Posterior cingulate gyrus (tissue), 11 donors: ENCODE results near the gene CCDC40.

Experiments used
- DNase-seq, 10 donors: peaks; one replicate each; pipeline versions ENCODE4 v3.0.0 to v3.0.0-alpha.2; 2020 to 2021; ENCODE audit warnings: mixed read lengths in 3 of 10
- intact Hi-C: fragments of 100-400 bp; cut with DNase I; formaldehyde crosslinking; loops from one replicate; pipeline ENCODE4 v1.15.1; 2023

Gene CCDC40

DNA sequence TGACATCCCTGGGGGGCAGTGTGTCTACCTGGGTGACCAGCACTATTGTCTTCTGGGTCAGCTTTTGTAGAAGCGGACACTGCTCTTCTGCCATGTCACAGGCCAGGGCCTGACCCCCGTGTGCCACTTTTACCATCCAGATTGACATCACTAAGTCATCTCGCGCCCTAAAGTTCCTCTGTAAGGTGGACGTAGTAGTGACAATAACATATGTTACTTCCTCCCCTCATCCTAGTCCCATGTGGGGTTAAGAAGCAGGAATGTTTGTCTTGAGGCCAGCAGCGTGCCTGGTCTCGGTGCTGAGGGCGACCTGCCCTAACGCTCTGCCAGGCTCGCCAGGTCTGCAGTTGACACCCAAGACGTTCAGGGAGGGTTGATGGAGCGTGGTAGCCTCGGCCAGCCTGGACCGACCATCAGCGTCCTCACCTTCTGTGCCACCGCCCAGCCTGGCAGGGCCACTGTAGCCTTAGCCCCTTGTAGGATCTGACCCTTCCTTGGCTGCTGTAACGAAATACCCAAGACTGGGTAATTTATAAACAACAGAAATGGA is 85.7 kb downstream of the CCDC40 start:
- peak in 1 of 10 donors; percentile 82 for DNase-seq

DNA sequence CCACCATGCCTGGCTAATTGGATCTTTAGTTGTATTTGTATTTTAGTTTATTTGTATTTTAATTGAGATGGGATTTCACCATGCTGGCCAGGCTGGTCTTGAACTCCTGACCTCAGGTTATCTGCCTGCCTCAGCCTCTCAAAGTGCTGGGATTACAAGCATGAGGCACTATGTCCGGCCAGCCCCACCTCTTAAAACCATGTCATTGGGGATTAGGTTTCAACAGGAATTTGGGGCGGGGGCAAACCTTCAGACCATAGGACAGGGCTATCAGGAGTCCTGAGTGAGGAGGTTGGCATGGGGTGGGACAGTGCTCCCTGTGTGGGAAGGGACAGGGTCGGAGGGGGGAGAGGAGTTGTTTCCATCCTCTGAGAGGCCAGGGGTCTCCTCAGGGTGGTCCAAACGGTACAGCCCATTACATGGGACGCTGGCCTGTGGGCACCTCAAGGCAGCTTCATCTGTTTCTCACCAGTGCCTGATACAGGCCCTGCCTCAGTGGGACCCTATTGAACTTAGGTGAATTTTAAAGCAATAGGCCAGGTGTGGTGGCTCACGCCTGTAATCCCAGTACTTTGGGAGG is 86.6 kb downstream of the CCDC40 start:
- intact Hi-C loops, result no loop called here
- DNase-seq, result peak in 1 of 10 donors; percentile 67

More for the DNA sequence above, 85.7 kb downstream of the CCDC40 start:
- intact Hi-C loops, result no loop called here

DNA sequence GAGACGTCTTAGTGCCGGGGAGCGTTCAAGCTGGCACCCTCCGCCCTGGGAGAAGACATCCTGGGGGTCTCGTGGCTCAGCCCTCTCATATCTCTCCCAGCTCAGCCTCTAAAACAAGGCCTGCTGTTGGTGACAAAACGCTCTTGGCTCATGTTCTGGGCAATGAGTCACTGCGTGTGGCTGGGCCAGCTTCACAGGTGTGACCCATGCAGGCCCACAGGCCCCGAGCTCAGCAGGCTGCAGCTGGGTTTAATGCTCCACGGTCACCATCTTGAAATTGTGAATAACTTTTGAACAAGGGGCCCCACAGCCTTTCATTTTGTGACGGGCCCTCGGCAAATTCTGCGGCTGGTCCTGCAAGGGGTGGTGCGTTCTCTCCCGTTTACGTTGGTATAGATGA is 87.3 kb downstream of the CCDC40 start:
- DNase-seq, result peak in 2 of 10 donors; percentile 49 to 78
- intact Hi-C loops, result no loop called here

DNA sequence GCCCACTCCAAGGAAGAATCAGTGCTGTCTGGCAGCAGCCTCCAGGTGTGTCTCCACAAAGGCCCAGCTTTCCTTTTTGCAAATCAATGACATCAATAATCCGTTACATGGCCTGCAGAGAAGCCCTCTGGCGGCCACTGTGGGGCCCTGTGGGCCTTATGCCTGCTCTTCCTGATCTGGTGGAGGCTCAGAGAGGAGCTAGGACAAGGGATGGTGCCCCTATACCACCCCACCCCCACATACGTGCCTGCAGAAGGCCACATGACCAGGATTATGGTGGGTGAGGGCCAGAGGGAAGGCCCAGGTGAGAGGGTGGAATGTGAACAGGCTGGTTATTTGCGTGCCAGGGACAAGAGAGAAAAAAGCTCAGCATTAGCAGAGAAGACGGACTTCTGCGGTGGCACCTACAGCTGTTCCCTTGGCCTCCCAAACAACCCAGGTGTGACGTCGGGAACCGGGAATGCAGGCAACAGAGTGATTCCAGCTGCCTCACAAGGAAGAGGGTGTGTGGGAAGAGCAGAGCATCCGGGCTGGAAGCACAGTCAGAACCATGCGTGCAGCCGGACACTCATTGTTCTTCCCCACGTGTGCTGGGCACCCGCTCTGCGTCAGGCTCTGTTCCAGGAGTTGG is 88.0 kb downstream of the CCDC40 start:
- DNase-seq, result peak in 2 of 10 donors; percentile 36 to 69
- intact Hi-C loops, result no loop called here

DNA sequence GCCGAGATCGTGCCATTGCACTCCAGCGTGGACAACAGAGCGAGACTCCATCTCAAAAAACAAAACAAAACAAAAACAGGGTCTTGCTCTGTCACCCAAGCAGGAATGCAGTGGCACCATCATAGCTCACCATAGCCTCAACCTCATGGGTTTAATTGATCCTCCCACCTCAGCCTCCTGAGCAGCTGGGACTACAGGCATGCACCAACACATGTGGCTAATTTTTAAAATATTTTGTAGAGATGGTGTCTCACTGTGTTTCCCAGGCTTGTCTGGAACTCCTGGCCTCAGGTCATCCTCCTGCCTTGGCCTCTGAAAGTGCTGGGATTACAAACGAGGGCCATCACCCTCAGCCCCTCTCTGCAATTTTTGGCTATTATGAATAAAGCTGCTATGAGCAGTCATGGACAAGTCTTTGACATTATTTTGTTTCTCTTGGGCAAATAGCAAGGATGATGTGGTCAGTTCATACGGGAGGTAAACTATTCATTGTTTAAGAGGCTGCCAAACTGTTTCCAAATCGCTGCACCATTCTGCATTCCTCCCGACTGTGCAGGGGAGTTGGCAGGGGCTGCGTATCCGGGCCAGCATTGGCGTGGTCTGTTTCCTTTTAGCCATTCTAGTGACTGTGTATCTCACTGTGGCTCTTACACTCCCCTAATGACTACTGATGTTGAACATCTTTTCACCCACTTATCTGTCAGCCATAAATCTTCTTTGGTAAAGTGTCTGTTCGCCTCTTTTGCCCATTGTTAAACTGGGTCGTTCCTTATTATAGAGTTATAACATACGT is 89.4 kb downstream of the CCDC40 start:
- peak in 1 of 10 donors; percentile 6 for DNase-seq
- intact Hi-C loops, result no loop called here

DNA sequence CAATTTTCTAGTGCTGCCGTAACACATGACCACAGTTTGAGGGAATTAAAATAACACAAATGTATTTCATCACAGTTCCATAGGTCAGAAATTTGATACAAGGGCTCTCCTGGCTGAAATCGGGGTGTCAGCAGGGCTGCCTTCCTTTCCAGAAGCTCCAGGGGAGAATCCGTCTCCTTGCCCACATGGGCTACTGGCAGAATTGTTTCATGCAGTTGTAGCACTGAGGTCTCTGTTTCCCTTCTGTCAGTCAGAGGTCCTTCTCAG is 89.9 kb downstream of the CCDC40 start:
- intact Hi-C loops, result no loop called here
- no peak for DNase-seq

DNA sequence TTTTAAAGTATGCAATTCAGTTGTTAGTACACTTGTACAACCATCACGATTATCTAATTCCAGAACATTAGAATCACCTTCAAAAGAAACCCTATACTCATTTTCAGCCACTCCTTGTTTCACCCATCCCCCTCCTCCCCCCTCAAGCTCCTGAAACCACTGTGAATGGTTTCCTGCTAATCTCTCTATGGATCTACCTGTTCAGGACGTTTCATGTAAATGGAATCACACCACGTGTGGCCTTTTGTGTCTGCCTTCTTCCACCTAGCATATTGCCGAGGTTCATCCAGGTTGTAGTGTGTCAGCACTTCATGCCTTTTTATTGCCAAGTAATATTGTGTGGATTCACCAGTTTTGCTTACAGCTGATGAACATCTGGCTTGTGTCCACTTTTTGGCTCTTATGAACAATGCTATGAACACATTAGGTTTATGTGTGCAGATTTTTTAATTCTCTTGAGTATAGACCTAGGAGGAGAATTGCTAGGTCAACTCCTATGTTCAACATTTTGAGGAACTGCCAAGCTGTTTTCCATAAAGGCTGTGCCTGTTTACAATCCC is 92.6 kb downstream of the CCDC40 start:
- intact Hi-C loops, result no loop called here
- DNase-seq, result no peak

DNA sequence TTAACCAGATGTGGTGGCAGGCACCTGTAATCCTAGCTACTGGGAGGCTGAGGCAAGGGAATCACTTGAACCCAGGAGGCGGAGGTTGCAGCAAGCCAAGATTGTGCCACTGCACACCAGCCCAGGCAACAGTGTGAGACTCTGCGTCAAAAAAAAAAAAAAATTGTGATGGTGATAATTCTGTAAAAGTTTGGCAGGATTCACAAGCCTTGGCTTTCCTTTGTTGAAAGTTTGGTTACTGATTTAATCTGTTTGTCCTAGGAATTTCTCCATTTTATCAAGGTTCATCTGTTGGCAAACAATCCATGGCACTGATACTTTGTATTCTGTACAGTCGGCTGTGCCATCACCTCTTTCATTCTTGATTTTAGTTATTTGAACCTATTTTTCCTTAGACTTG is 94.5 kb downstream of the CCDC40 start:
- intact Hi-C loops, result no loop called here
- no peak for DNase-seq

DNA sequence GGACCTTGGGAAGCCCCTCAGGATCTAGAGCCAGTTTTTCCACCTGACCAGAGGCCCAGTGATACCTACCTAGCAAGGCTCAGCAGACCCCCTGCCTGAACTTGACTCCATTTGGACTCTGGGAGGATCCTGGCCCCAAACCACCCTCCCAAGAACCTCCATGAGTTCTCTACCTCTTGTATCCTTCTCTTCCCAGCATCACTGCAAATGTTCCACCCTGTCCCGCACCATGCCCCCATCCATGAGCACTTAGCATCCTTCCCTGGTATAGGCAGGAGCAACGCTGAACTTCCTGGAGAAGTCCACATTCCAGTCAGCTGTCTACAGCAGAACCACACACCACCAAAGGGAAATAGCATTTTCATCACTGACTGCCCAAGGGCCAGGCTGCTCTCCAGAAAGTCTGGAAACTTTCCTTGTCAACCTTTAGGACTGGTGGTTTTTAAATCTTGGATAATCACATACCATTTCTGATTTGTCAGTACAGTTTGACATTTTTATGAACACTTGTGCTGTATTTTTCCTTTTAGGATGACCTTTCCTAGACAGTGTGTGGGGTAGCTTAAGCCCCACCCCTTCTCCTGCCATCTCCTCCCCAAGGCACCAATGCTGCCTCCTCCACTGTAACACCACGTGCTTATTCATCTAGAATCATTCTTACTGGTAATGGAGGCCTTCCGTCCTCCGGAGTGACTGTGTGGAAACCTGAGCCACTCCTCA is 96.6 kb downstream of the CCDC40 start:
- intact Hi-C loops, result no loop called here
- no peak for DNase-seq

DNA sequence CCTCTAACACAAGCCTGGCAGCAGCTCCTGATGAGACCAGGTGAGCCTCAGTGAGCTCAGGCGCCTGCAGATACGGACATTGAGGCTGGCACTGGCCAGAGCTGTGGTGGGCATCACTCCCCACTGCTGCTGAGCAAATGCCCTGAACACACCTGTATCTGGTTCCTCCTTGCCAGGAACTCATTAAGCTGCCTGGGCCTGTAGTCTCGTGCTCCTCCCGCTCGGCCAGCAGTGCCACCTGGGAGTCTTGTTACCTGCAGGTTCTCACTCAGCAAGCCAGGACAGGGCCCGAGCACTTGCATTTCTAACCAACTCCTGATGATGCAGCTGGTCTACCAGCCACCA is 97.2 kb downstream of the CCDC40 start:
- intact Hi-C loops, result no loop called here
- DNase-seq, result peak in 1 of 10 donors; percentile 32

DNA sequence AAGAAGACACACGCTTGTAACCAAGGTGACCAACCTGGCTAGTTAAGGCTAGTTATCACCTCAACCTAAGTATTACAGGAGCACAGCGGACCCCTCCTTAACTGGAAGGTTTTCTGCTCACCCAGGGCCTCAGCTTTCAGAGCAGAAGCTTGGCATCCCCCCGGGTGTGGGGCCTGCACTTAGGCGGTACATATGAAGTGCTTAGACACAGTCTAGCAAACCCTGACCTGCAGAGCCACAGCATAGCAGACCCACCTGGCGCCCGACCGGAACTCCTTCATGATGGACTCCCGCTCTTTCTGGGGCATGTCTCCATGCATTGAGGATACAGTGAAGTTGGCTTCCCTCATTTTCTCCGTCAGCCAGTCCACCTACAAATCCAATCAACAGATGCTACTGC is 100.7 kb downstream of the CCDC40 start:
- intact Hi-C loops, result no loop called here
- DNase-seq, result no peak

DNA sequence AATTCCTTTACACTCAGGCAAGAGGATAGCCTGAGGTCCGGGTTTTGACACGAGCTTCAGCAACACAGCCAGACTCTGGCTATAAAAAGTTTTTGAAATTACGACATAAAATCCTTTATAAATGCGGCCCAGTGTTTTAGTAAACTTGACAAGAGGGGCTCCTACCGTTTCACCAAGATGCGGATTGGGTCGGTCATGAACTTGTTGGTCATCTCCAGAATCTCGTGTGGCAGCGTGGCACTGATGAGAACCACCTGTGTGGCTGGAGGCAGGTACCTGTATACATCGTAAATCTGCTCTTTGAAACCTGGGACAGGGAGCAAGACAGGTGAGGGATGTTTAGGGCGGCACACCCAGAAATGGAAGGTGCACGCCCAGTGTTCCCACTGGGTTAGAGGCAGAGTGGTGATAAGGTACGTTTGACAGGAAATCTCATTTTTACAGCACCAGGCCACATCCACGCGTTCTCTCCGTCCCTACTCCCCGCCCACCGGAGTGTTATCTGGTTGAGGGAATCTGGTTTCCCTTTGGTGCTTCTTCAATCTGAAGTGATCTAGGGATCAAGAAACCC is 102.5 kb downstream of the CCDC40 start:
- no peak for DNase-seq
- intact Hi-C loops, result no loop called here

DNA sequence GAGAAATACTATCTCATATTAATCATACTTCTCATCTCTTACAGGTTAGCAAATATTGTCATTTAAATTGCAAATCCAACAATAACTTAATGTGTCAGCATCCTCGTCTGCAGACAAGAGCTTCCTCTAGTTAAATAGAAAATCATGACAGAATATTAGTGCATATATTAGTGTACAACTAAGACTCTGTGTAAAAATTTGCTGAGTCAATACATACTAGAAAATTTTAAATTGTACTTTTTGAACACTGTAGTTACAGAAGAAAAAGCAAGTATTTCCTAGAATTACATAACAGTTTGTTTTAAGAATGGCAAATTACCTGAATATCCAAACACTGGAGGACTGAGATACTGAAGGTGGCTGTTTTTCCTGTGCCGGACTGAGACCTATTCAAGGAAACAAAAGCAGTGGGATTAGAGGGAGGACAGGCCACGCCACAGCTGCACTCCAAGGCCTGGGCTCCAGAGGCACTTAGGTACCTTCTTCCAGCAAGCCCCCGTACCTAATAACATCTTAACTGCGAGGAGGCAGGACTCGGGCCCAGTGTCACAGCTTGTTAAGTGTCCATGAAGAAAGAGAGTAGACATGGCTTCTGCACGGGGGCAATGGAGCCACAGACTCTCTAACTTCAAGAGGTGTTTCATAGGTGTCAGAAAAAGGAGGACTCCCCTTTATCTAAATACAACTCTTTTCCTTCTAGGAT is 105.2 kb downstream of the CCDC40 start:
- no peak for DNase-seq
- intact Hi-C loops, result no loop called here

DNA sequence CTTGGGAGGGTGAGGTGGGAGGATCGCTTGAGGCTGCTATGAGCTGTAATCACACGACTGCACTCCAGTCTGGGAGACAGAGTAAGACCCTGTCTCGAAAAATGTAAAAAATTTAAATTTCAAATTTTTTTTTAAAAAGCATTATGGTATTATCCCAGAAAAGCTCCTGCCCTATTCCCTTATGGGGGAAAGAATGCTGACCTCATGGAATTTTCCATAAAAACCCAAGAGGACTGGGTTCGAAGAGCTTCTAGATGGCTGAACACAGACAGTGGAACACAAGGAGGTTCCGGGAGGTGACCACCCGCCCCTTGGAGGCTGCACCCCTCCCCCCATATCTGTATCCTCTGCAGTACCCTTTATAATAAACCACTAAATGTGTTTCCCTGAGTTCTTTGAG is 106.5 kb downstream of the CCDC40 start:
- no peak for DNase-seq
- intact Hi-C loops, result no loop called here

DNA sequence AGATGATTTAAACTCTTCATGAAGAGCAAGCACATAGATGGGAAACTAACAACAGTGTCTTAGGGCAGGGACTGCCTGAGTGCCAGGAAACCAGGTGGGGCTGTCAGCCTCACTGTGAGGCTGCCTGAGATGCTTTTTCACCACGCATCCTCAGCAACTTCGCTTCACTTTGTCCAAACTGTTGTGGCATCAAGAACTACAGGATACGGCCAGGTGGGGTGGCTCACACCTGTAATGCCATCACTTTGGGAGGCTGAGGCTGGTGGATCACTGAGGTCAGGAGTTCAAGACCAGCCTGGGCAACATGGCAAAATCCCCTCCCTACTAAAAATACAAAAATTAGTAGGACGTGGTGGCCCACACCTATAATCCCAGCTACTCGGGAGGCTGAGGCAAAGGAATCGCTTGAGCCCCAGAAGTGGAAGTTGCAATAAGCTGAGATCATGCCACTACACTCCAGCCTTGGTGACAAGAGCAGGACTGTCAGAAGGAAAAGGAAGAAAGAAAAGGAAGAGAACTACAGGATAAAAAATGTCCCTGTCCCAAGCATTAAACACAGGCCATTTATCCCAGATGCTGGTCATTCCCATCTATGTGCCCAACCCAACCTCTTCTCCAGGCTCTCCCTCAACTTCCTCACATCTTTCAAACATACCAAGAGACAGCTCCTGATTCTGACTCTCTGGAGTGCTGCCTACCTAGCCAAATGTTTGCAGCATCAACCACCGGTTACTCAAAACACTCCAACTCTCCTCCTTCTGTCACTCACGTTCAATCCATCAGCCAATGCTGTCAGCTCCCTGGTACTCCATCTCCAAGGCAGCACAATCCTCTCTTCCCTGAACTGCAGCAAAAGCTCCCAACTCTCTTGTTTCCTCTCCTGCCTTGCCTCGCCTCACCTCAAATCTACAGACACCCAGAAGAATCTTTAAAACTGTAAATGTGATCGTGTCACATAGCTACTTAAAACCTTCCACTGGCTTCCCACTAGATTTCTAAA is 108.9 kb downstream of the CCDC40 start:
- no peak for DNase-seq
- intact Hi-C loops, result loop anchor here (5.0 kb wide), 2 partner anchors 43 to 117 kb away; partner anchors contain the start of genes GAA and RNF213

DNA sequence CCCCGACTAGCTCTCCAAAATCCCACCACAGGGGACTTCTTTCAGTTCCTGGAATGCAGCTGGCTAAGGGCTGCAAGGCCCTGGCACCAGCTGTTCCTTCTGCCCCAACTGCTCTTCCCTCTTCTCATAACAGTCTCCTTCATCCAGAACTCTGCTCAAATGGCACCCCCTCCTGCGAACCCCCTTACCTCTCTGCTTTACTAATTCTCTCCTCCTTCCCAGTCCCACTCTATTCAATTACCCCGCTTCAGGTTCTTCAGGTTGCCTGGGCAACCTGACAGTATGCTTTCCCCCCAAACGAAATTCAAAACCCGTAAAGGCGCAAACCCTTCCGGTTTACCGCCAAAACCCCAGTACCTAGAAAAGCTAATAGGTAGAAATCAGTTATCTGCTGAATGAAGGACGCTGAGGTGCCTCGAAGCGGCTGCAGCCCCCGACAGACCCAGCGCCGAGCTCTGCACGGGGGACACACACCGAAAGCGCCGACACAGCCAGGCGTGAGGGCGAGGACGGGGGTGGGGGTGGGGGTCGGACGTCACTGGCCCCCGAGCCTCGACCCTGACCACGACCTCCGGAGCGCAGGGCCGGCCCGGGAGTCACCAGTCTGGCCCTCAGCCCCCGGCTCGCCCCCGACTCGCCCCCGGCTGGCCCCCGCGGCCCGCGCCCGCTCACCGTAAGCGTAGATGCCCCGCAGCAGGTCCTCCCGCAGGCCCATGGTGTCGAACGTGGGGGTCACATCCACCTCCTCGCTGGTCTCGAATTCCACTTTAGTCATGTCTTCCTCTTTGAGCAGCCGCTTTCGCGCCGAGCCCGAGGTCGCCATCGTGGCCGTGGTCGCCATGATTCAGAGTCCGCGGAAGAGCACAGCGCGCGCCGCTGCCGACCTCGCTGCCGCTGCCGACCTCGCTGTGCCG is 109.9 kb downstream of the CCDC40 start:
- peak in 3 of 10 donors; percentile 12 to 69 (median 14) for DNase-seq
- intact Hi-C loops, result loop anchor here (5.0 kb wide), 2 partner anchors 44 to 116 kb away; partner anchors contain the start of genes GAA and RNF213
